HG03571 (cell line): ENCODE results near the gene TPSG1.
"Not testable (repeated sequence)": the region's sequence is repeated elsewhere in the genome, so short reads cannot be mapped to it uniquely, and the experiment has no call there.

ENCODE experiments used
- ATAC-seq: cut with Tn5 transposase; IDR thresholded peaks from one replicate; pipeline ENCODE4 v1.9.1; 2021; ENCODE audit not compliant: unreplicated experiment

TPSG1 gene

DNA sequence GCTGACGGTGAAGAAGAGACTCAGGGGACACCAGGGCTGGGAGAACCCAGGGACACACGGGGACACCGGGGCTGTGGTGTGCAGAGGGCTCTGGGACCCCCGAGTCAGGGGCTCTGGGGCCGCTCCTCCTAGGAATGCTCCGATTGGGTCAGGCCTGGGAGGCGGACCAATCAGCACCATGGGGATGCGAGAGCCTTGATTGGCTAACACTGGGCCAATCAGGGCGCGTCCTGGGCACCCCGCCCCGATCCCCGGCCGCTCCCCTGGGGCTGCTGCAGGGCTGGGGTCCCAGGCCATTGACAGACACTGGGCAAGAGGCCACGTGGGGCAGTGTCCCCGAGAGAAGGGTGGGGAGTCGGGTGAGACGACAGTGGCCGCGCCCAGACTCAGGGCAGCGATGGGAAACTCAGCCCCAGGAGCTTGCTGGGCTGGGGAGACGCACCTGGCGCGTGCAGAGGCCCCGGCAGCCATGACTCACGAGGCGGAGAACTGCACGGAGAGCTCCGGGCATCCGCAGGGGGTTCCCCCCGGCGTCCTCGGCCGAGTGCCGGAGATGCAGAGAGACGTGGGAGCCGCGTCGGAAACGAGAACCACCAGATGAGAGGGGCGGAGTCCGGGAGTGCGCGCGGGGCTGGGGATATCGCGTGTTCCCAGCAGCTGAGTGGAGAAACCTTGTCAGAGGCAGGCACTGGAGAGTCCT is 7.1 kb upstream of the TPSG1 start:
- ATAC-seq: not testable (repeated sequence)

DNA sequence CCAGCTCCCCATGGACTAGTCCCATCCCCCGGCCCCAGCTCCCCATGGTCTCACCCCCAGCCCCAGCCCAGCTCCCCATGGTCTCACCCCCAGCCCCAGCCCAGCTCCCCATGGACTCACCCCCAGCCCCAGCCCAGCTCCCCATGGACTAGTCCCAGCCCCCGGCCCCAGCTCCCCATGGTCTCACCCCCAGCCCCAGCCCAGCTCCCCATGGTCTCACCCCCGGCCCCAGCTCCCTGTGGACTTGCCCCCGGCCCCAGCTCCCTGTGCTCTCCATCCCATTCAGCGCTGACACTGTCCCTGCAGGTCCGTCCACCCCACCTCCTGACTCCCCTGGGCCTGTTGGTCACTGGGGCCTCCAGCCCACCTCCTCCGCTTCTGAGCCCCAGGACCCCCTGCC is 6.2 kb upstream of the TPSG1 start:
- not testable (repeated sequence) for ATAC-seq

DNA sequence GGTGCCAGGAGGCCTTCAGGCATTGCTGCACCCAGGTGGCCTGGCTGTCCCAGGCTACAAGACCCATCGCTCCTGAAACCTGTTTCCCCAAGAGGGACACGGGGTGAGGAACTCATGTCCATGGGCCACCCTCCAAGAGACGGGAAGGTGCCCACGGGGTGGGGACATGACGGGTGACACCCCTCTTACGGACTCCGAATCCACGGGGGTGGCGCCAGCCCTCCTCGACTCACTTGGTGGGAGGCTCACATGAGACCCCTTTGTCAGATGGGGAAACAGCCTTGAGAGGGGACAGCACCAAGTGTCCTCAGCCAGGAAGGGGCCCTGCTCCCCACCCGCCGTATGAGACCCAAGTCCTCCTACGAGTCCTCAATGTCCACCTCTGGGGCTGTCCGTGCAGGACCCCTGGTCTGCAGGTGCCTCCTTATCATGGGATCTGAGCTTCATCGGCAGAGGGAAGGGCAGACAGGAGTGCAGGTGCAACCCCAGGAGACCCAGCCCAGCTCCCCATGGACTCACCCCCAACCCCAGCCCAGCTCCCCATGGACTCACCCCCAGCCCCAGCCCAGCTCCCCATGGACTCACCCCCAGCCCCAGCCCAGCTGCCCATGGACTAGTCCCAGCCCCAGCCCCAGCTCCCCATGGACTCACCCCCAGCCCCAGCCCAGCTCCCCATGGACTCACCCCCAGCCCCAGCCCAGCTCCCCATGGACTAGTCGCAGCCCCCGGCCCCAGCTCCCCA is 5.6 kb upstream of the TPSG1 start:
- not testable (repeated sequence) for ATAC-seq

DNA sequence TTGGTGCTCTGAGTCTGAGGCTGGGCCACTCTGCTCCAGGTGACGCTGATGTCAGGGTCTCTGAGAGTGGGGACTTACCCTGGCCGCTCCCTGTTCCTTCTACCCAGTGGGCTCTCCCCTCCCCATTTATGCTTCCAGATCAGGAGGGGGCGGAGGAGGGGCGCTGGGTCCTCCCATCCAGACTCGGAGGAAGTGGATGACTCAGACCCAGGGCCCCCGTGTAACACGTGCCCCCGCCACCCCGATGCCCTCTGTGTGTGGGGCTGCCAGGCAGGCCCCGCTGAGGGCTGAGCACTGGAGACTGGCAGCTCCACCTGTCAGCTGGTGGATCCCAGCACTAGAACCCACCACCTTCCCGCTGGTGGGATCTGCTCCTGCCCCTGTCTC is 5.0 kb upstream of the TPSG1 start, which contains the start of gene TPSB2:
Gene TPSB2, minus strand, starts transcription at position 101 of the 387 bp plus-strand sequence. CDS start 233 bp downstream, outside the sequence.
- ATAC-seq: not testable (repeated sequence)

DNA sequence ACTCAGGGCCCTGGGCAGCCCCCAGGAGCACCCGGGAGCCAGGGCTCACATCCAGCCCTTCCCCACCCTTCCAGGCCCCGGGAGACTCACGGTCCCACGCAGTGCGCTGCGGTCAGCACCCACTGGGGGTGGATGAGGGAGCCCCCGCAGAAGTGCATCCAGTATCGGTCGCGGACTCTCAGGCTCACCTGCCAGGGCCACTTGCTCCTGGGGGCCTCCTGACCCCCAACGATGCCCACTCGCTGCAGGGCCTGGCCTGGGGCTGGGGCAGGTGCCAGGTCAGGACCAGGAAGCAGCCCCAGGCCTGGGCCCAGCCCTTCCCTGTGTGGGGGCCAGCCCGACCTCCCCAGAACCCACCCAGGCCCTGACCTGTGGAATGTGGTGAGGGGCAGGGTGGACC is 4.4 kb upstream of the TPSG1 start:
- ATAC-seq: not testable (repeated sequence)

DNA sequence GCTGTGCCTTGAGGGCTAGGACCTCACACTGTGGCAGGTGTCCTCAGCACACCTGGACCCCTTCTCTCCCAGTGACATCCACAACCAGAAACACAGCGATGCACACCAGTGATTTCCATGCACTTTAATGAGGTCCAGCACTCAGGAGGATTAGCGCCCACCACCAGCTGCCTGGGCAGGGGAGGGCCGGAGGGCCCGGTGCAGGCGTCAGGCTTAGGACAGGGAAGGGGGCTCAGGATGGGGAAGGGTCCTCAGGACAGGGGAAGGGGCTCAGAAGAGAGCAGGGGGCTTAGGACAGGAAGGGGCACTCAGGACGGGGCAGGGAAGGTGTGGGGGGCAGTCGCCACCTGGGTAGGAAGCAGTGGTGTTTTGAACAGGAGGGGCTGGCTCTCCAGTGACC is 3.2 kb upstream of the TPSG1 start:
- not testable (repeated sequence) for ATAC-seq

DNA sequence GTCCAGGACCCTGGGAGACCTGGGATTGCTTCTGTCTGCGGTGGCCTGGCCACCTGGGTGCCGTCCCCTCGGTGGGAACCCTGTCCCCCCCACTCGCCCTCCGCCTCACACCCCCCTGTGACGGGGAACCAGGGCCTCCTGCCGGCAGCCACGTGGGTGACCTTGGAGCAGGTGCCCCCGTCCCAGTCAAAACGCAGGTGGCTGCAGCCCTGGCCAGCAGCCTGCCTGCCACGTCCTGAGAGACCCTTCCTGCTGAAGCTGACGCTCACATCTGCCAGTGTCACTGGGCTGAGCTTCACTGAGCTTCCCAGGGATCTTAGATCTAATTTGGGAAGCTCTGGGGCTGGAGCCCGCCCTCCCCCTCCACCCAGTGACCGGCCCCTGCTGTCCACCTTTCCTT is 1.6 kb upstream of the TPSG1 start:
- not testable (repeated sequence) for ATAC-seq

DNA sequence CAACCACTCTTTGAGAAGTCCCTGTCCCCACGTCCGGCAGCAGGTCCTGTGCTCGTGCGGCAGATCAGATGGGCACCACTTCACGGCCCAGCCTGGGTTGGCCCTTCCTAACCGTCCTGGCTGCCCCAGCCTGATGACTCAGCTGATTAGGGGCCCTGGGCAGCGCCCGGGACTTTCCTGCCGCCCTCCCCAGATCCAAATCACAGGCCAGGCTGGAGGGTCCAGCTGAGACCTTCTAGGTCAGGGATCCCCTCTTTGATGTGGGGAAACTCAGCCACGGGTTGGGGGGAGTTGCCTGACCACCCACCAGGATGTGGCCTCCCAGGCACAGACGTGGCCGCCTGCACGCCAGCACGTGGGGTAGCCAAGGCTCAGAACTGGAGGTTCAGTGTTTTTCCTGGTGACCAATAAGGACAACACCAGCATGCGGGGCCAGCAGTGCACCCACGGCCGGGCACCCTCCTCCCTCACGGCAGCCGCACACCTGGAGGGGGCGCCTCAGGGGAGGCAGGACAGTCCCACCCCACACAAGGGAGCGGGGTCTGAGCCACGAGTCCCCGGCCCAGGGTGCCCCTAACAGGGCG is 752 bp upstream of the TPSG1 start:
- ATAC-seq: not testable (repeated sequence)

DNA sequence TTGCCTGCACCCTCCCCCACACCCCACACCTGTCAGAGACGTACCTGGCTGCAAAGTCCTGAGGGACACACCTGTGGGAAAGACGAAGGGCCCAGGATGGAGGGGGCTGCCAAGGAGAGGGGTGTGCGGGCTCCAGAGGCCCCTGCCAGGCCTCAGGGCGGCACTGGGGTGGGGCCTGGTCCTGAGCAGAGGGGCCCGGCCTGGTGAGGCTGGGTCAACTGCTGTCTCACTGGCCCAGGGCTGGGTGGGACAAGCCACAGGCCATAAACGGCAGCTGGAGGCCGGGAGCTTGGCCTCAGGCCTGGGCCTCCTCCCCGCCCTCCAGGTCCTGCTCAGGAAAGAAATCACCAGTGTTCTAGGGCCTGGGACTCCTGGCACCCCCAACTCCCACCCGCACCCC is 510 bp downstream of the TPSG1 start:
- no peak for ATAC-seq

DNA sequence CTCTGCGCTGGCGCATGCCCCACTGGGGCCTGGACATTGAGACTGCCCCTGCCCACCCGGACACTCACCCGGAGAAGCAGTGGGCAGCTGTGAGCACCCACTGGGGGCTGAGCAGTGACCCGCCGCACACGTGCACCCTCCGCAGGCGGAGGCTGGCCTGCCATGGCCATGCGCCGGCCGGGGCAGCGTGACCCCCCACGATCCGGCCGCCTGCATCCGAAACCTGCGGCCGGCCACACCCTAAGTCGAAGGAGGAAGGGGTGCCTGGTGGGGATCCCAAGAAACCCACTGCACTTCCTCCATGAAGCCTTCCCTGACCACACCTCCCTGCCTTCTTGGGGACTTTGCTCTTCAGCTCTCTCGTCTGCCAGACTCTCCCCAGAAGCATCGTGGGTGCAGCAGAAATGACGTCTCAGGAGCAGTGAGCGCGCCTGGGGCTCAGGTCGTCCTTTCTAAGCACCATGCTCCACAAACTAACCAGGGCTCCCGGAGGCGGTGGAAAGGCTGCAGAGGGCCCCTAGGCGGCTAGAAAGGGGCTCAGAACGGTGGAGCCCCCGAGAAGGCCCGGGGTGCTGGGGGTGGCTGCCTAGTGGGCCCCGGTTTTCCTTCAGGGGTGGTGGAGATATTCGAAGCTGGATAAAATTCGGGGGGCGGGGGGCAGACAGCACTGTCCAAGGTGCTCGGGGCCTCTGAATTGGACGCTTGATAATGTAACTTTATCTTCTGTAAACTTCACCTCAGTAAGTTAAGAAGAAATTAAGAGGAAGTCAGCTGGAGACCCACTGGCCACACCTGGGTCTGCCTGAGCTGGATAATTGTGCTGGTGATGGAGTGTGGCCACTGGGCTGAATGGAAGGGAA is 1.5 kb downstream of the TPSG1 start:
- no peak for ATAC-seq

DNA sequence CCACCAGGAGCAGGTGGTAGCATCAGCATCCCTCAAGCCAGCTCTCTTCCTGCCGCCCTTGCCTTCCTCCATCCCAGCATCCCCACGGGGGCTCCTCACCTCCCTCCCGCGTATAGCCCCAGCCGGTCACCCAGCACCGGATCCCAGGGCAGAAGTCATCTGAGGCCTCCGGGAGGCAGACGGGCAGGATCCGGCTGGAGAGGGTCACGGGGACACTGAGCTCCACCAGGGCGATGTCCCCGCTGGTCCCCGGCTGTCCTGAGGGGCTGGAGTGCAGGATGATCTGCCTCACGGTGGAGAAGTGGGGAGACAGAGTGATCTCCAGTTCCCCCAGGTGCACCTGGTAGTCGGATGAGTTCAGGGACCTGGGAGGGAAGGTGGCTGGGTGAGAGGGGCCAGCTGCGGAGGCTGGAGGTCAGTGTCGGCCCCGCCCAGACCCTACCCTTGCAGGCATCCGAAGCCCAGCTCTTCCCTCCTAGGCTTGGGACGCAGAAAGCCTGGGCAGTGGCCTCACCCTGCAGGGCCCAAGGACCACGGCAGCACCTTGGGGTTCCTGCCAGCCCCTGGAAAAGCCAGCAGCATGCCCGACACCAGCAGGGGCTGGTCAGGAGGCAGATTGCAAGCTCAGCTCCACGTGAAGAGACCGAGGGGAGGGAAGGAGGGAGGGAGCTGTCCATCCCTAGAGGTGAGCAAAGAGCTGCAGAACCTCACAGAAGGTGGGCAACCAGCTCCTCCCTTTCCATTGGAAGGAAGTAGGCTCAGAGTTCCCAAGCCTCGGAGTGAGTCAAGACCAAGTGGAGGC is 2.3 kb downstream of the TPSG1 start:
- no peak for ATAC-seq

DNA sequence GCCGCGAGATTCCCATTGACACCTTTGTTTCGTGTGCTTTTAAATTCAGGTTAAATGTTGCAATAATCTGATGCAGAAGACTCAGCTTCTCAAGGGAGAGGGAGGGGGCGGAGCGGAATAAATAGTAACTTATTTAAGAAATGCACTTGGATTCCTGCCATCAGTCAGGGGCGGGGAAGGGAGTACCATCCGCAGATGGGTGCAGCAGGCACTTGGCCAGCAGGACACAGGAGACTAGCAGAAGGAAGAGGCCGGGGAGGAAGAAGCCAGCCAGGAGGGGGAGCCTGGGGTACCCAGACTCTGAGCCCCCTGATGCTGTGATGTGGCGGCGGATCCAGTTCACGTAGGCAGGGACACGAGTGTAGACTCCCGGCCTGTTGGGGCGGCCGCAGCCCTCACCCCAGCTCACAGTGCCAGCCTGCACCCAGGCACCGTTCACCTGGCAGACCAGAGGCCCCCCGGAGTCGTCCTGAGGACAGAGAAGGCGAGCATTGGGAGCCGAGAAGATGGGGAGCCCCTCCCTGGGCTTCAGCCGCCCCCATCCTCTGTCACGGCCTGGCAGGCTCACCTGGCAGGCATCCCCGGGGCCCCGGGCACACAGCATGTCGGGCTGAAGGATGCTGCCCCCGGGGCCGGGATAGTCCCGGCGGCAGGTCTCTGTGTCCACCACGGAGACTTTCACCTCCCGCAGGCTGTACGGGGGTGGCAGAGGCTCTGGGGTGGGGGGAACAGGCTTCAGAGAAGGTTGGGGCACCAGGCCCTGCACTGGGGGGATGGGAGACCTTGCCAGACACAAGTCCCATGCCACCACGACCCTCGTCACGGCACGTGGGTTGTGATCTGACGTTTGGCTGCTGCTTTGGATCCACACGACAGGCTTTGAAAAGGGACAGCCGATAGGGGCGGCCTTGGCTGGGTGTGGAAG is 3.2 kb downstream of the TPSG1 start:
- ATAC-seq: no peak

DNA sequence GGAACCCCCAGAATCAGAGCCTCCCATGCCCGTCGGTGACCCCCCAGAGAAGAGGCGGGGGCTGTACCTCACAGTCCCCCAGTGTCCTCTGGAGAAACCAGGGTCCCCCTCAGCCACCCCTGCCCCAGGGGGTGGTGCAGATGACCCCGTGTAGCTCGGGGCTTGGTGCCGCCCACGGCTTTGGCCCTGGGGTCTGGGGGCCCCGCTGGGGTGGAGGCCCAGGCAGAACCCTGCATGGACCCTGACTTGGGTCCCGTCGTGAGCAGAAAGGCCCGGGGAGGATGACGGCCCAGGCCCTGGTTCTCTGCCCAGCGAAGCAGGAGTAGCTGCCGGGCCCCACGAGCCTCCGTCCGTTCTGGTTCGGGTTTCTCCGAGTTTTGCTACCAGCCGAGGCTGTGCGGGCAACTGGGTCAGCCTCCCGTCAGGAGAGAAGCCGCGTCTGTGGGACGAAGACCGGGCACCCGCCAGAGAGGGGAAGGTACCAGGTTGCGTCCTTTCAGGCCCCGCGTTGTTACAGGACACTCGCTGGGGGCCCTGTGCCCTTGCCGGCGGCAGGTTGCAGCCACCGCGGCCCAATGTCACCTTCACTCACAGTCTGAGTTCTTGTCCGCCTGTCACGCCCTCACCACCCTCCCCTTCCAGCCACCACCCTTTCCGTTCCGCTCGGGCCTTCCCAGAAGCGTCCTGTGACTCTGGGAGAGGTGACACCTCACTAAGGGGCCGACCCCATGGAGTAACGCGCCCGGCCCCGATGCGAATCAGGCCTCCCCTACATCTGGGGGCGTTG is 4.0 kb downstream of the TPSG1 start:
- no peak for ATAC-seq

DNA sequence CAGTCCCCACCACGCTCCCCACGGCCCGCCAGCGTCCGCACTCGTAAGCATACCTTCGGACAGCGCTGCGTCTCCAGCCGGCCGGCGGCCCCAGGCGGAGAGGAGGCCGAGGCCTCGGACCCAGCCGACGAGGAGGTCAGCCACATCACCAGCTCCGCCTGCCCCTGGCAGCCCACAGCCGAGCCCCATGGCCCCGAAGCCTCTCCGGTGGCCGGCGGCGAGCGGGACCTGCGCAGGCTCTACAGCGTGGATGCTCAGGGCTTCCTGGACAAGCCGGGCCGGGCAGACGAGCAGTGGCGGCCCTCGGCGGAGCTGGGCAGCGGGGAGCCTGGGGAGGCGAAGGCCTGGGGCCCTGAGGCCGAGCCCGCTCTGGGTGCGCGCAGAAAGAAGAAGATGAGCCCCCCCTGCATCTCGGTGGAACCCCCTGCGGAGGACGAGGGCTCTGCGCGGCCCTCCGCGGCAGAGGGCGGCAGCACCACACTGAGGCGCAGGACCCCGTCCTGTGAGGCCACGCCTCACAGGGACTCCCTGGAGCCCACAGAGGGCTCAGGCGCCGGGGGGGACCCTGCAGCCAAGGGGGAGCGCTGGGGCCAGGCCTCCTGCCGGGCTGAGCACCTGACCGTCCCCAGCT is 4.9 kb downstream of the TPSG1 start:
- no peak for ATAC-seq

DNA sequence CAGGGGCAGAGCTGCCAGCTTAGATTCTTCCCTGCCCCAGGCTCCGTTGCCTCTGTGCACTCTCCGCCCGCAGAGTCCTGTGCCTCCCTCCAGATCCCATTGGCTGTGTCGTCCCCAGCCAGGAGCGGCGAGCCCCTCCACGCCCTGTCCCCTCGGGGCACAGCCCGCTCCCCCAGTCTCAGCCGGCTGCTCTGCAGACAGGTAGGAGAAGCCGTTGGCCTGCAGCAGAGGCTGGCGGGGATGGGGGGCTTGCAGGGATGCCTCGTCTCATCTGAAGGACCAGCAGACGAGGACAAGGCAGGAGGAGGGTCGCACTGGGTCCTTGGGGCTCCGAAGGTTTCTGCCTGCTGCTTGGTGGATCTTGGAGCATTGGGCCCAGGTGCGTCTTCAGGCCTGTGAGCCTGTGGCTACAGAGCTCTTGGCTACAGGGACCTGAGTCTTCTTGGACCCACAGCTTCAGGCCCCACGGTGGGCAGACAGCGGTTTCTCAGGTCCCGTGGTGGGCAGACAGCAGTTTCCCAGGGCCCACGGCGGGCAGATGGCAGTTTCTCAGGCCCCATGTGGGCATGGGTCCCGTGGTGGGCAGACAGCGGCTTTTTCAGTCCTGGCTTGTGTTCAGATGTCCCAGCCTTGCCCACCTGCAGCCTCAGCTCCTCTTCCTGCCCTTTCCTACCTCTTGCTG is 6.0 kb downstream of the TPSG1 start:
- no peak for ATAC-seq

DNA sequence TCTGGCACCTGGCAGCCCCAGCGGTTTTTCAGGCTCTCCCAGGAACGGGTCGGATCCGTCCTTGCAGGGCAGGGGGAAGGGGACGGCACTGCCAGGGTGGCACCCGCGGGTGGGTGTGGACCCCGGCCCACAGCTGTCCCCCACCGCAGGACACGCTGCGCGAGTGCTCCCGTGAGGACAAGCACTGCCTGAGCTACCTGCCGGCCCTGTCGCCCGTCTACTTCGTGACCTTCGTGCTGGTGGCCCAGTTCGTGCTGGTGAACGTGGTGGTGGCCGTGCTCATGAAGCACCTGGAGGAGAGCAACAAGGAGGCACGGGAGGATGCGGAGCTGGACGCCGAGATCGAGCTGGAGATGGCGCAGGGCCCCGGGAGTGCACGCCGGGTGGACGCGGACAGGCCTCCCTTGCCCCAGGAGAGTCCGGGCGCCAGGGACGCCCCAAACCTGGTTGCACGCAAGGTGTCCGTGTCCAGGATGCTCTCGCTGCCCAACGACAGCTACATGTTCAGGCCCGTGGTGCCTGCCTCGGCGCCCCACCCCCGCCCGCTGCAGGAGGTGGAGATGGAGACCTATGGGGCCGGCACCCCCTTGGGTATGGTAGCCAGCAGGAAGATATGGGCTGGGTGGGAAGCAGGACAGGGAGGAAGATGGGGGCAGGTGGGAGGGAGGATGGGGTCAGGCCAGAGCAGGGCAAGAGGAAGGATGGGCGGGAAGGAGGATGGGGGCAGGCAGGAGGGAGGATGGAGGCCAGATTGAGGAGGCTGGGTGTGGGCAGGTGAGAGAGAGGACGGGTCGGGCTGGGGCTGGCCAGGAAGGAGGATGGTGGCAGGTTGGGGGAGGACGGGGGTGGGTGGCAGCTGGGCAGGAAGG is 6.8 kb downstream of the TPSG1 start:
- ATAC-seq: no peak

DNA sequence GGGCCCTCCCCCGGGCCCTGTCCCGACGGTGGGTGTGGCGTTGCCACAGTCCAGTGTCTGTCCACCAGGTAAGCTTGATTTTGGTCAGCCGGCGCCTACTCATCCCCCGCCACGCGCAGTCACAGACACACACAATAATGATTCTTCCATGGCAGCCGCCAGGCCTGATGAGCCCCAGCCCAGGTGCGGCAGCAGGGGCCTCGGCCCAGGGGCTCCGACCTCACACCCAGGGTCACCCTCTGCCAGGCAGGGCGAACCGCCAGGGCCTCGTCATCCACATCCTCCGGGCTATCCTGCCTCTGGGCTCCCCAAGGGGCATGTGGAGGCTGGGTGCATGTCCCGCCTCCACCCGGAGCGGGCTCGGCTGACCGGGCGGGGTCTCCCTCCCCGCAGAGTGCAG is 7.5 kb downstream of the TPSG1 start:
- no peak for ATAC-seq
